Measurements from ENCODE around the gene LILRB1.
"Not testable (repeated sequence)": the region's sequence is repeated elsewhere in the genome, so short reads cannot be mapped to it uniquely, and the experiment has no call there.

LILRB1 gene

GRCh38 chr19:54662730-54663129 is 32.4 kb downstream of the LILRB1 start, which contains the start of gene LILRB4:
LILRB4 (plus strand) TSS chr19:54662985; CDS start chr19:54663034, 49 bp downstream.
- no peaks in the 10 kb centered on the region for H3K9me3 ChIP-seq (ENCODE audit: control insufficient read depth, insufficient read depth, low read length)
- no peak within 1 kb of the TSS for H3K9ac ChIP-seq (ENCODE audit: low read depth, low read length)
- H3K4me1 ChIP-seq (ENCODE audit: insufficient read depth, low read length) = no peaks in the 10 kb centered on the region
- H3K36me3 ChIP-seq (ENCODE audit: insufficient read depth, low read length) = no peaks in the 10 kb centered on the region

DNA sequence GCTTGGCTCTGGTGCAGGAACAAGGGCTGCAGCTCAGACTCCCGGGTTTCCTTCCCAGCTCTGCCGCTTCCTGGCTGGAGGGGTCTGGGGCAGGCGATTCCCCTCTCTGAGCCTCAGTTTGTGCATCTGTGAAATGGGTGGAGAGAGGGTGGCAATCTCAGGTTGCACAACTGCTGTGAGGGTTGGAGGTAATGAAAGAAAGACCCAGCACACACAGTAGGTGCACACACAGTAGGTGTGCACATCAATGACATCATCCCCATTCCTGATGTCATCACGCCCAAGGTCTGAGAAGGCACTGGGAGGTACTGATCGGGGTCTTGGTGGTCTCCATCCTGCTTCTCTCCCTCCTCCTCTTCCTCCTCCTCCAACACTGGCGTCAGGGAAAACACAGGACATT is 35.2 kb downstream of the LILRB1 start:
- Histone ChIP-seq H3K4me1 (ENCODE audit: insufficient read depth, low read length) (no peaks in the 10 kb centered on the region), H3K9me3 (ENCODE audit: control insufficient read depth, insufficient read depth, low read length) (no peaks in the 10 kb centered on the region; the same call in none of the 2 replicates), H3K36me3 (ENCODE audit: insufficient read depth, low read length) (no peaks in the 10 kb centered on the region), H3K9ac (ENCODE audit: low read depth, low read length) (no peak overlapping the region)

DNA sequence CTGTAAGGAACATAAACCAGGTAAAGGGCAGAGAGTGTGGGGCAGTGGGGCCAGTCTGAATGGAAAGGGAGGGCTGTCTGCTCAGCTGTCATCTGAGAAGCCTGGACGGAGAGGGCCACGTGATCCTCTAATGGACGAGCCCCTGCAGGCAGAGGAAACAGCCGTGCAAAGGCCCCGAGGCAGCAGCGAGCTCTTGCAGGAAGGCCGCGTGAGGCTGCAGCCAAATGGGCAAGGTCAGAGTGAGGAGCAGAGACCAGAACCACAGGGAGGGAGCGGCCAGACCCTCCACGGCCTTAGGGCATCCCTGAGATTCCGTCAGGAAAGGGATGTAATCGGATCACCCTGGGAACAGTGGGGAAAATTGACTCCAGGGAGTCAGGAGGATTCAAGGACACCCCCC is 36.9 kb downstream of the LILRB1 start:
- no peaks in the 10 kb centered on the region for H3K36me3 ChIP-seq (ENCODE audit: insufficient read depth, low read length)
- H3K4me1 ChIP-seq (ENCODE audit: insufficient read depth, low read length) = no peaks in the 10 kb centered on the region
- H3K9me3 ChIP-seq (ENCODE audit: control insufficient read depth, insufficient read depth, low read length) = no peaks in the 10 kb centered on the region; the same call in none of the 2 replicates
- no peak overlapping the region for H3K9ac ChIP-seq (ENCODE audit: low read depth, low read length)

- Histone ChIP-seq H3K9me3 (ENCODE audit: control insufficient read depth, insufficient read depth, low read length) (no peaks in the 10 kb centered on the region; the same call in none of the 2 replicates), H3K9ac (ENCODE audit: low read depth, low read length) (no peak overlapping the region), H3K36me3 (ENCODE audit: insufficient read depth, low read length) (no peaks in the 10 kb centered on the region), H3K4me1 (ENCODE audit: insufficient read depth, low read length) (no peaks in the 10 kb centered on the region)
Observed at GRCh38 chr19:54668353-54668752, 38.1 kb downstream of the LILRB1 start.

GRCh38 chr19:54670576-54671357 is 40.5 kb downstream of the LILRB1 start:
- Histone ChIP-seq H3K9me3 (ENCODE audit: control insufficient read depth, insufficient read depth, low read length) (no peaks in the 10 kb centered on the region; the same call in none of the 2 replicates), H3K9ac (ENCODE audit: low read depth, low read length) (no peak overlapping the region), H3K4me1 (ENCODE audit: insufficient read depth, low read length) (no peaks in the 10 kb centered on the region), H3K36me3 (ENCODE audit: insufficient read depth, low read length) (no peaks in the 10 kb centered on the region)

DNA sequence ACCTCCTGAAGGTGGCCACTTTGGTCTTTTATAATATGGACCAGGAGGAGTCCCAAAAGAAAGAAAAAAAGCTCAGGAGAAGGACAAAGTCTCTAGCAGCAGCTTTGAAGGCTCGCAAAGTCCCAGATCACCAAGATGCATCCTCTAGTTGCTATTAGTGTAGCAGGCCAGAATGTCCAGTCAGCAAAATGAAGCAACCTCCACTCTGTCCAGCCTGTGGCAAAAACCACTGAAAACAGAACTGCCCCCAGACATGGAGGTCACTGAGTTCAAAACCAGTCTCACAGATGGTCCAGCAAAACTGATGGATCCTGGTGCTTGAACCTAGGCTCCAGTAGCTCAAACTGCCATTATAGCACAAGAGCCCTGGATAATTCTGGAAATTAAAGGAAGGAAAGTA is 42.9 kb downstream of the LILRB1 start:
- Histone ChIP-seq H3K36me3 (ENCODE audit: insufficient read depth, low read length) (no peaks in the 10 kb centered on the region), H3K9ac (ENCODE audit: low read depth, low read length) (no peak overlapping the region), H3K4me1 (ENCODE audit: insufficient read depth, low read length) (peaks cover 3% of the 10 kb centered on the region; the same call in 1 of the 2 replicates), H3K9me3 (ENCODE audit: control insufficient read depth, insufficient read depth, low read length) (no peaks in the 10 kb centered on the region; the same call in none of the 2 replicates)

DNA sequence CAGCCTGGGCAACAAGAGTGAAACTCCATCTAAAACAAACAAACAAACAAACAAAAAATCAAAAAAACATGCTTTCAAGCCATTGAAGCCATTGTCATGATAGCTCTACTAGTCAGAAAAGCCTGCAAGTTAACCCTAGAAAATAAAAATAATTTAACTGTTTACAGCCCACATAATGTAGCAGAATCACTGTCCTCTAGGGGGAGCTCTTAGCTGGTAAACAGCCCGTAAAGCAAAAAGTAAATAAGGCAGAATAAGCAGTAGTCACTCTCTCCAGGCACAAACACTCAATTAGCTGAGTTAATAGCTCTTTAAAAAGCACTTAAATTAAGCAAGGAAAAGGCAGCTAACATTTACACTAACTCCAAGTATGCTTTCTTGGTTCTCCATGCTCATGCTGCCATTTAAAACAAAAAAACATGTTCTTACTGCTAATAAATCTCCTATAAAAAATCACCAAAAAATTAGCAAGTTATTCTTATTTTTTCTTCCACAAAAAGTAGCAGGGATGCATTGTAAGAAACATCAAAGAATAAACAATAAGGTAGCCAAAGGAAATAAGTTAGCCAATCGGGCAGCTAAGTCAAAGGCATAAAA is 43.8 kb downstream of the LILRB1 start:
- H3K9me3 ChIP-seq (ENCODE audit: control insufficient read depth, insufficient read depth, low read length) = no peaks in the 10 kb centered on the region

DNA sequence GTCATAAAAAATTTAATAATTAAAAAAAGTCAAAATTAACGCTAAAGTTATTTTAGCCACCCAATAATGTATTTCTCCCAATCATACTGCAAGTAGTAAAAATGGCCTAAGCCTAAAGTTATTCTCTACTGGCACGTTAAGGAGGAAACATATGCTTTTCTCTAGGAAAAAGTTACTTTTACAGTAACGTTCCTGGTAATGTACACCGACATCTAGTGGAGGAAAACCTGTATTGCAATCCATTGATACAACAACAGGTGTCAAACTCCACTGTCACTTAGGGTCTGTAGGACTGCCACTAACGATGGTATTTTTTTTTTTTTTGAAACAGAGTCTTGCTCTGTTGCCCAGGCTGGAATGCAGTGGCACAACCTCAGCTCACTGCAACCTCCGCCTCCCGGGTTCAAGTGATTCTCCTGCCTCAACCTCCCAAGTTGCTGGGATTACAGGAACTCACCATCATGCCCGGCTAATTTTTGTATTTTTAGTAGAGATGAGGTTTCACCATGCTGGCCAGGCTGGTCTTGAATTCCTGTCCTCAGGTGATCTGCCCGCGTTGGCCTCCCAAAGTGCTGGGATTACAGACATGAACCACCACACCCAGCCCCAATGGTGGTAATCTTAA is 46.0 kb downstream of the LILRB1 start:
- H3K9me3 ChIP-seq (ENCODE audit: control insufficient read depth, insufficient read depth, low read length); H3K36me3 ChIP-seq (ENCODE audit: insufficient read depth, low read length); H3K4me1 ChIP-seq (ENCODE audit: insufficient read depth, low read length); H3K9ac ChIP-seq (ENCODE audit: low read depth, low read length): not testable (repeated sequence)

More for the DNA sequence above, 43.8 kb downstream of the LILRB1 start:
- peaks cover 3% of the 10 kb centered on the region; the same call in 1 of the 2 replicates for H3K4me1 ChIP-seq (ENCODE audit: insufficient read depth, low read length)
- no peaks in the 10 kb centered on the region for H3K36me3 ChIP-seq (ENCODE audit: insufficient read depth, low read length)
- H3K9ac ChIP-seq (ENCODE audit: low read depth, low read length) = no peak overlapping the region

DNA sequence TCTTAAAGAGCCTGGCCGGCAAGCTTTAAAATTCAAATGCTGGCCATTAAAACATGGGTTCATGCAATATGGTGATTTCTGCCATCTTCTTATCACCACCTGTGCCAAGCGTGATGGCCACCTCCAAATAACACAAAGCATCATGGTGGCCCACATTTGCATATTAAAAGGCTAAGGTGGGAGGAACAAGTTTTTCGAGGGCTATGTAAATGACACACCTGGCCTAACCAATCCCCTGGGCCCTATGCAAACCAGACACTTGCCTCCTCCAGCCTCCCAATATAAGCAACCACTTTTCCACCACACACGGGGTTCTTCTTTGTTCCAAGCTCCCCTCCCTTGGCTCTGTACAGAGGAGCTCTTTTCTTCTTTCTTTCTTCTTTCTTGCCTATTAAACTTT is 46.9 kb downstream of the LILRB1 start:
- H3K4me1 ChIP-seq (ENCODE audit: insufficient read depth, low read length) = peaks cover 3% of the 10 kb centered on the region; the same call in 1 of the 2 replicates
- H3K36me3 ChIP-seq (ENCODE audit: insufficient read depth, low read length) = no peaks in the 10 kb centered on the region
- no peak overlapping the region for H3K9ac ChIP-seq (ENCODE audit: low read depth, low read length)
- no peaks in the 10 kb centered on the region for H3K9me3 ChIP-seq (ENCODE audit: control insufficient read depth, insufficient read depth, low read length)

DNA sequence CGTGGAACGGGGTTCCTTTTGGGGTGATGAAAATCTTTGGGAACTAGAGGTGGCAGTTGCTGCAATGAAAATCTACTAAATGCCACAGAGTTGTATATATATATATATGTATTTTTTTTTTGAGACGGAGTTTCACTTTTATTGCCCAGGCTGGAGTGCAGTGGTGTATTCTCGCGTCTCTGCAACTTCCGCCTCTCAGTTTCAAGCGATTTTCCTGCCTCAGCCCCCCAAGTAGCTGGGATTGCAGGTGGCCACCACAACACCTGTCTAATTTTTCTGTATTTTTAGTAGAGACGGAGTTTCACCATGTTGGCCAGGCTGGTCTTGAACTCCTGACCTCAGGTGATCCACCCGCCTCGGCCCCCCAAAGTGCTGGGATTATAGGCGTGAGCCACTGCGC is 51.3 kb downstream of the LILRB1 start:
- H3K9me3 ChIP-seq (ENCODE audit: control insufficient read depth, insufficient read depth, low read length); H3K9ac ChIP-seq (ENCODE audit: low read depth, low read length); H3K36me3 ChIP-seq (ENCODE audit: insufficient read depth, low read length); H3K4me1 ChIP-seq (ENCODE audit: insufficient read depth, low read length): not testable (repeated sequence)

DNA sequence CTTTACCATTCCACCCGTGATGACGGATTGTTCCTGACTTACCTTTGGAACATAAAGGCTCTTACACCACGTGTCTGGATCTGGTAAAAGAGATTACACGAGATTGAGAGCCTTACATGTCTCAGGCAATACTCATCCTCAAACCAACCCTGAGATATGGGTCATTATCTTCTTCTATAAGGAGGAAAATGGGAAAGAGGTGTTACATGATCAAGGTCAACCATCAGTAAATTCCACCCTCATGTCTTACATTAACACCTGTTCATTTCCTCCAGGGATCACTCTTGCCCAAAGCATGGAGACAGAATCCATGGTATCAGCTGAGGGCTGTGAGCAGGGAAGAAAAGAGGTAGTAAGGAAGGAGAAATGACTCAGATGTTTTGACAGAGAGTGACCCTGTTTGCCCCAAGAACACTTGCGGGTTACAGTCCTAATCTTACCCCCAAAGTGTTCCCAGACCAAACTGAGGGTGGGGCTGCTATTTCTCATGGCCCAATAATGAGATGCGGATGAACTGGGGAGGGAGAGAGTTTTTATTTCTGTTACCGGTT is 52.1 kb downstream of the LILRB1 start:
- Histone ChIP-seq H3K9ac (ENCODE audit: low read depth, low read length) (no peak overlapping the region), H3K4me1 (ENCODE audit: insufficient read depth, low read length) (peaks cover 2% of the 10 kb centered on the region; the same call in 1 of the 2 replicates), H3K36me3 (ENCODE audit: insufficient read depth, low read length) (no peaks in the 10 kb centered on the region), H3K9me3 (ENCODE audit: control insufficient read depth, insufficient read depth, low read length) (no peaks in the 10 kb centered on the region)

GRCh38 chr19:54684527-54684926 is 54.2 kb downstream of the LILRB1 start:
- Histone ChIP-seq H3K9me3 (ENCODE audit: control insufficient read depth, insufficient read depth, low read length) (no peaks in the 10 kb centered on the region), H3K4me1 (ENCODE audit: insufficient read depth, low read length) (no peaks in the 10 kb centered on the region), H3K9ac (ENCODE audit: low read depth, low read length) (no peak overlapping the region), H3K36me3 (ENCODE audit: insufficient read depth, low read length) (no peaks in the 10 kb centered on the region)

All from ES-I3 (cell line).